GM19193 (cell line): ENCODE data around the gene EHD4.

ENCODE experiments used
- POLR2A ChIP-seq: IDR thresholded peaks from 4 replicates; pipeline ENCODE4 v1.6.1; 2011; ENCODE audit not compliant: insufficient read depth, insufficient read length; ENCODE audit errors: extremely low read depth

The EHD4 gene

GRCh38 chr15:41895491-41895890, 76.9 kb downstream of the EHD4 start:
- TF ChIP-seq POLR2A = no peak

DNA sequence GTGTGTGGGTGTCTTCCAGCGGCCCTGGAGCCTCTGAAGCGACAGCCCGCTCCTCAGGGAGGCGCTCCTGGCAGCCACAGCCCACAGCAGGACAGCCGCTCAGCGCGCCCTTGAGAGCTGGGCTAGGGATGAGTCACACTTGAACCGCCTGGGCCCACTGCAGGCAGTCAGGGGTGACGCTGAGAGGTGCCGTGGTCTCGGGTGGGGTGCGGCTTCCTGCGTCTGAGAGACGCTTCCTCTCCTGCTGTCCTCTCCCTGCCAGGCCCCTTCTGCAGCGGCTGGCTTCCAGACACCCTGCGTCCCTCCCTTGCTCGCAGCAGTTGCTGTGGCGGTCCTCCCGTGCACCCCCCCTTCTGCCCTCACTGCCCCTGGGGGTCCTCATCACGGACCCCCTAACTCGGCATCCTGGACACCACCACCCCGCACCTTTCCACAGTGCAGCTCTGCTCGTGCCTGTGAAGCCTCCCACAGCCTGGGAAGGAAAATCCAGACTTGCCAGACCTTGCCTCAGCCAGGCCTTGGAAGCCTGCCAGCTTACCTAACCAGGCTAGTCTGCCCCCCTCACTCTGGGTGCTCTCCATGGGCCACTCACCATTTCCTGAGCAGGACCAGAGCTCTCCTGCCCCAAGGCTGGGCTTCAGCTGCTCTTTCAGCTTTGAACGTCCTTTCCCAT, 77.4 kb downstream of the EHD4 start:
- no peak for TF ChIP-seq POLR2A

DNA sequence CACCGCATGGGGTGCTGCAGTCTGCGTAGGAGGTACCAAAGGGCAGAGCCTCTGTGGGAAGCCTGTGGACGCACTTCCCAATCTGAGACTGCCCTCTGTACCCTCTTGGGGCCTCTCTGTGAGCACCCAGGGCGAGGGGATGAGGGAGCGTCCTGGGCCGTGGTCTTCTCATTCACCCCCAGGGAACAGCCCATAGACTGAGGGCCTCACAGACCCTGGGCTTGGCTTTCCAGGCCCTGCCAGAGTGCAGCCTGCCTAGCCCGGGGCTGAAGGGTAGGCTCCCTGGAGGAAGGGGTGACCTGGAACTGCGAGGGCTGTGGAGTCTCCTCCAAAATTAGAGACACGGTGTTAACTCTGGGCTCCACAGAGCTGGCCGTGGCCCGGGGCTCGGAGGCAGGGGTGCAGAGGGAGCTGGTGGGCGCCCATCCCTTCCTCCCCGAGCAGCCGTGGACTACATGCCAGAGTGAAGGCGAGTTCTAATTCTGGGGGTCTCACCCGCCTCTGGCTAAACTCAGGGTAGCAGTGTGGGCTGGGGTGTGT, 78.0 kb downstream of the EHD4 start:
- no peak for TF ChIP-seq POLR2A

DNA sequence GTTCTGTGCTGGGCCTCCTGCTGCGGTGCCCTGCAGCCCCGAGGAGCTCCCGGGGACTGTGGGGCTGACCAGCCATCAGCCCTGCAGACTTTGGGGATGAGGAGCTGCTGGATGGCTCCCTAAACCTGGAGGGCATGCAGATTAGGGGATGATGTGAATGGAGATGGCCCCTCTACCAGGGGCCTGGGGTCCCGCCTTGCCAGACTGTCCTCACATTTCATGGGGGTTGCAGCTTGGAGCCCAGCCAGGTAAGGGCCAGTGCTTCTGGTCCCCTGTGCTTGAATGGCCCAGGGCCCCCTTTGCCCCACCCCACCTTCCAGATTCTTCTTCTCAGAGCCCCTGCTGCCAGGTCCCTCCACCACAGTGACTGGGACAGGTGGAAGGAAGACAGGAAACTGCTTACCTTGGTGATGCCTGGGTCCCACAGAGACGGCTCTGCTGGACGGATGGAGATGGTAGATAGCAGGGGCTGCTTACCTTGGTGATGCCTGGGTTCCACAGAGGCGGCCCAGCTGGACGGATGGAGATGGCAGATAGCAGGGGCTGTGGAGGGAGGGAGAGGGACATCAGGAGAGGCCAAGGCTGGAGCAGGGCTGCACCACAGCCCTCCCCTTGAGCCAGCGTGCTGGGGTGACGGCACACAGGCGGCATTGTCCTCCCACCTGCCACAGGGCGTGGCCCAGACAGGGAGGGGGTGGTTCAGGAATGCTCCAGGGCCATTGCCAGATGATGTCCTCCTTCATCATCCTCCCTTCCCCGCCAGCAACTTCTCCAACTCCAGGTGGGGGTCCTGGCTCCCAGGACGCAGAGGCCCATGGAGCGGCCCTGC, 78.7 kb downstream of the EHD4 start, which contains the start of gene SPTBN5:
Gene SPTBN5, minus strand, starts transcription at position 632 of the 829 bp plus-strand sequence. Its CDS starts 556 bp downstream, at position 76.
- no peak for TF ChIP-seq POLR2A

DNA sequence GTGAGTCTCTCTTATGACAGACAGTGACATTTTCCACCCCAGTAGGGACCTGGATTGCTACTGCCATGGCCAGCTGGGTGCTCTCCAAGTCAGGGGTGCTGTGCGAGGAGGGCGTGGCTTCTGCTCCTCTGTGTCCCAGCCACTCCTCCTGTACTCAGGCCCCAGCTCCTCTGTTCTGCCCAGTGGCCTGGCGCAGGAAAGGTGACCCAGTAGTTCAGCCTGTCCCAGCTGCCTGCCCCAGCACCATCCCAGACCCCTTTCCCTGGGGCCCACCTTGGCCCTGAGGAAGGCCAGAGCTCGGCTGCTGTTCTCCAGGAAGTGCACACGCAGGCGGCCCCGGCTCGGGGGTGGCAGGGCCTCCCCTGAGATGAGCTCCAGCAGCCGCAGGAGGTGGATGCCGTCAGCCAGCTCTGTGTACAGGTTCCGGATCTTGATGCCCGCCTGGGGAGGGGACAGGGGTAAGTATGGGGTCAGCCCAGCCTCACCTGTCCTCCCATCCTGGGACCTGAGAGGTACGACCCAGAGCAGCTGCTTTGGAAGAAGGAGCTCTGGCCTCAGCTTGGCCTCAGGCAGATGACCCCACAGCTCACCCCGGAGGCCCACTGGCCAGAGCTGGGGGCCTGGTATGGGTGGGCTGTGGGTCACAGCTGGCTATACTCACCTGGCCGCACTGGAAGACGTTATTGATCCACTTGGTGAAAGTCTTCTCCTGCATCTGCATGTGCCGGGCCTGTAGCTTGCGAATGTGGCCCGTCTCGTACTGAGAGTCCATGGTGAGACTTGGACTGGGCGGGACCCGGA, 79.5 kb downstream of the EHD4 start:
- TF ChIP-seq POLR2A = no peak

- TF ChIP-seq POLR2A = no peak
These were observed 80.4 kb downstream of the EHD4 start for GRCh38 chr15:41891946-41892345.

GRCh38 chr15:41891226-41891625, 81.1 kb downstream of the EHD4 start:
- no peak for TF ChIP-seq POLR2A

DNA sequence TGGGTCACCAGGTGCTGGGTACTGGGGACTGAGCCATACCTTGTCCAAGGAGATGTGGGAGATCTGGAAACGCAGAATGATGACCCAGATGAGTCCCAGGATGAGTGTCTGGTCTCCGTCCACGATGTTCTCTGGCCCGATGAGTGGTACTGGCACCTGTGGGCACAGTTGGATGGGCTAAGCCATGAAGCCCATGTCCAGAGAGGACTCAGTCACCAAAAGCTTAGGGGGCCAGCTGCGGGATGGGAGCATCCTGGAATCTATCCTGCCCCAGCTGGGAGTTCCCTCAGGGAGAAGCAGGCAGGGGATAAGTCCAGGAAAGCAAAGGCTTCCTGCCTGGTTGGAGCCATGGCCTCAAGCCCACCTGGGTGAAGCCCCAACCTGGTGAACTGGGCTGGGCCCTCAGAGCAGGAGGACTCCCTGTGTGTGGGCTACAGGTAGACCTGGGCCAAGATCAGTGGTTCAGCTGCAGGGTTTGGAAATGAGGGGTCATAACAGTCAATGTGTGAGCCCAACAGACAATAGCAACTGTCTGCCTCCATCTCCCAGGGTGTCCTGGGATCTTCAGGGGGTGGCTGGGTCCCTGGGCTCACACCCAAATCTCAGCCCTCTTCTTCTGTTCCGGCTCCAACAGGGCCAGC, 82.2 kb downstream of the EHD4 start:
- no peak for TF ChIP-seq POLR2A

- TF ChIP-seq POLR2A = no peak
These were observed 83.6 kb downstream of the EHD4 start for GRCh38 chr15:41888662-41889253.

DNA sequence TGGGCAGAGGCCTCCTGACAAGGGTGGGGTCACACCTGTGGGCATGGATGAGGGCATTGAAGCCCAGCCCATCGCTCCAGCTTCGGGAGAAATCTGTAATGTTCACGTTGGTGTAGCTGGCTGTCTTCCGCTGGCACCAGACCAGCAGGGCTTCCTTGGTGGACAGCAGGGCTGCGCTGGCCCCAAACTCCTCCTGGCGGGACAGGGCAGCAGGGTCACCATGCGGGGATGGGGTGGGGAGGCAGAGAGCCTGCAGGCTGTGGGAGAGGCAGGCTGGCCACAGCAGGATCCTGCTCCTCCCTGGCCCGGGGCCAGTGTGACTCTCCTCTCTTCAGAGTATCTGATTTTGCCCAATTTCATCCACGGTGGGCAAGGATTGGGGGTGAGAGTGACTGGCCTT, 84.5 kb downstream of the EHD4 start:
- no peak for TF ChIP-seq POLR2A

DNA sequence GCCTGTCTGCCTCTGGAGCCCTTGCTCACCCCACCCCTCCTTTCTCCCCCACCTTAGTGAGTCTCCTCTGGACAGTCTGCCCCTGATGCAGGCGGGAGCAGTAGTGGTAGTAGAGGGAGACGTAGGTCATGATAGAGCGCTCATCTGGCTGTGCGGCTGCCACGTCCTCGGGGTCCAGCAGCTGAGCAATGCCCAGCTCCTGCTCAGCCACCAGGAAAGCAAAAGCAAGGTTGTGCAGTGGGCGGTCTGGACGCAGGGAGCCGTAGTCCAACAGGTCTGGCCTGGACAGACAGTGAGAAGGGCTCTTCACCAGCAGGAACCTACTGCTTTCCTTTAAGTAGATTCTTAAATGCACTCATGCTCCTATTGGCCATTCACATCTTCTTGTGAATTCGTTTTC, 85.2 kb downstream of the EHD4 start:
- TF ChIP-seq POLR2A = no peak

- no peak for TF ChIP-seq POLR2A
These were observed 85.6 kb downstream of the EHD4 start for GRCh38 chr15:41886741-41887140.

DNA sequence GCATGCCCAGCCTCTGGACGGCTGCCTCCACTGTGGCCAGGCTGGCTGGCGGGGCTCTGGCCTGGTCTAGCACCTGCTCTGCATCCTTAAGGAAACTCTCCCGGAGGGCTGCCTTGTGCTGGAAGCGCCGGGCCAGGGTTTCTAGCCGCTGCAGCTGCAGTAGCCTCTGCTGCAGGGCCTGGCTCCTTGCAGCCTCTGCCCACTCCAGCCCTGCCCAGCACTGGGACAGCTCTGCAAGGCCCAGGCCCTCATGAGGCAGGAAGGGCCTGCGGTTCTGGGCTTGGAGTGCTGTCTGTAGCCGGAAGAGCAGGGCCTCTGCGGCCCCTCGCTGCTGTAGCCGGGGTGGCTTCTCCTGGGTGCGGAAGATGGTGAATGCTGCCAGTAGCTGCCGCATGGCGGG, 86.5 kb downstream of the EHD4 start:
- TF ChIP-seq POLR2A = no peak

DNA sequence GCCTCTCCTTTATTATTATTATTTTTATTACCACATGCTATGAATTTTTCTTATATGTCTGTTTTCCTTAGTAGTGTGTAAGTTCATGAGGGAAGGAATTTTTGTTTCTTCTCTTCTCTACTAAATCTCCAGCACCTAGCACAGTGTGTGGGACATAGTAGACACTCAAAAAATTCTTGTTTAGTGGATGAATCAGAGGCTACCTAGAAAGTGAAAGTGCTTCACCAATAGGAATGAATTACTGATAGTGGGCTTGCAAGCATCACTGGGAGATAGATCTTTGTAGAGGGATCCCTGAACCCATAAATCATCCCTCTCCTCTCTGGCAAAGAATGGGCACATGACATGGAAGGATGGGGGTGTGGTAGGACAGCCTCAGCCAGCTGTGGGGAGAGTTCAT, 87.0 kb downstream of the EHD4 start:
- no peak for TF ChIP-seq POLR2A
